GM18526 (cell line): ENCODE measurements around the gene SURF2.

Experiments
- POLR2A ChIP-seq: IDR thresholded peaks from 3 replicates; pipeline ENCODE4 v1.6.1; 2011; ENCODE audit not compliant: insufficient read length; ENCODE audit errors: extremely low read depth

SURF2 gene

DNA sequence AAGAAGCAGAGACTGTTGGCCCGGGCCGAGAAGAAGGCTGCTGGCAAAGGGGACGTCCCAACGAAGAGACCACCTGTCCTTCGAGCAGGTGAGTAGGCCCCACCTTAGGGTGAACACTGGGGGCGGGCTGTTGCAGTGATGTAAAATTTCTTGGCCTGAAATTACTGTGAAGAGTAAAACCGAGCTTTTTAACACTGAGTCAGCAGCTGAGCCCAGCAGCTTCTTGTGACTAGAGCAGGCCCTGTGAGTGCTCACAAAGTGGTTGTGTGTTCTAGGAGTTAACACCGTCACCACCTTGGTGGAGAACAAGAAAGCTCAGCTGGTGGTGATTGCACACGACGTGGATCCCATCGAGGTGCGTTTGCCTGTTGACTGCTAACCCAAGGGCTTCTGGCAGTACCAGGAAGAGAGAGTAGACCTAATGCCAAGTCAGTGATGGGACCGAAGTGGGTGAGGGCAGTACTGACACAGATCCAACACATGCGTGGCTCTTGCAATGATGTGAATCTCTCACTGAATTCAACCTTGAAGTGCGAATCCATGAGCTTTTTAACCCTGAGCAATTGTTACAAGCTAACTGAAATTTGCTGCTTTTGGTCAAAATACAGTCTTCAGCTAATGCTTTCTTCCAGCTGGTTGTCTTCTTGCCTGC is 6.3 kb upstream of the SURF2 start:
- TF ChIP-seq POLR2A = no peak

GRCh38 chr9:133351526-133351907 is 4.8 kb upstream of the SURF2 start:
- TF ChIP-seq POLR2A = no peak

- peak; percentile 36 for TF ChIP-seq POLR2A
Observed at GRCh38 chr9:133351908-133352634, 4.3 kb upstream of the SURF2 start.

DNA sequence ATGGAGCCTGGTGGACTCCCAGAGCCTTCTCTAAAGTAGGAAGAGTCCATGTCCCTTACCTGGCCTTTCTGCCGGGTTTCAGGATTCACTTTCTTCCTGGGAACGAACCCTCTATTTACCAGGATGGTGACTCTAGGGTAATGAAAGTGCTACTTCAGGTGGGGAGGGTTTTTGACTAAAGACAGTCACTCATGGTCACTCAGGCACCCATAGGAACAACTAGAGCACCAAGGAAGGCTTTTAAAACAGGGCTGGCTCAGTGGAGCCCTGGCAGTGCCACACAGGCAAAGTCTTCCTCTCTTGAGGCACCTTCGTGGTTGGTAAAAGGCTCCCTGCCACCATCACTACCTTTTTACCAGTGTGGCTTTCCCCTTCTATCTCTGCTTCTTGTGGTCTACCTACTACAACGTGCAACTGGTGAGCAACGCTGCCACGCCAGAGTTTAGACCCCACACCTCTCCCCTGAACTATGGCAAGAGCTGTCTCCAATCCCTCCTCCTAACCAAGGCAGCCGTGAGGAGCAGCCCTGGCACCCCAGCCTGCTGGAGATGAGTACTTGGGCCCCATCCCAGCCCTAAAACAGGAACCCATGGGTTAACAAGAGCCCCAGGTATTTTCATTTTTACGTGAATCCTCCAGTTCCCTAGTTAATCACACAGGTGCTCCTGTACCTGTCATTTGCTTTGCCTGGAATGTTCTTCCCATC is 3.6 kb upstream of the SURF2 start:
- TF ChIP-seq POLR2A = peak; percentile 25

DNA sequence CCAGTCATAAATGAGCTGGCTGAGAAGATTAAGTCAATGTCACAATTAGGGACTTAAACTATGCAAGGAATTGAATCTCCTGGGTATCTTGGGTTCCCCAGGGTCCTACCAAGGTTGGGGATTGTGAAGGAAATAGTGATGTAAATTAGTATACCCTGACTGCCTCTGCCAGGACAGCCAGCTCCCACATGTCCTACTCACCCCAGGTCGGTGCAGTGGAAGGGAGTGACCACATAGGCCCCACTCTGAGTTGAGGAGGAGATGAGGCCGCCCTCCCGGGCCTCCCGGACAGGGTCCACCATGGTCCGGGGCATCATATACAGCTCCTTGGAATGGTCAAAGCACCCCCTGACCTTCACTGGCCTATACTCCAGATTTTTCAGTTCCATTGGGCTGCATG is 2.8 kb upstream of the SURF2 start:
- TF ChIP-seq POLR2A = no peak

DNA sequence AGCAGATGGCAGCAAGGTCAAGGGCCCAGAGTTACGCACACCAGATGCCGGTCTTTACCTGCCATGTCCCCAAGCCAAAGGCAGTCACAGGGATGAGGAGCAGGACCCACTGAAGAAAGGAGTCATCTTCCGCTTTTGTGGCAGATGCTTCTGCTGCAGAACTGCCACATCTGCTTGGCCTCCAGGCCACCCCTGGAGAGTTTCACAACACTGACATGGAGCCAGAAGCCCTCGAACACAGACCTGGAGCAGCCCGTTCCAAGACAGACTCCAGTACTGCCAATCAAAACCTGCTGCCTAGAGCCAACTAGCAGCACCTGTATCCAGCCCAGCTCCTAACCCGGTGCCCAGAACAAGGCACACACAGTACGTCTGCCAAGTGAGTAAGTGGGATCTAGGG is 1.6 kb upstream of the SURF2 start:
- TF ChIP-seq POLR2A = no peak

DNA sequence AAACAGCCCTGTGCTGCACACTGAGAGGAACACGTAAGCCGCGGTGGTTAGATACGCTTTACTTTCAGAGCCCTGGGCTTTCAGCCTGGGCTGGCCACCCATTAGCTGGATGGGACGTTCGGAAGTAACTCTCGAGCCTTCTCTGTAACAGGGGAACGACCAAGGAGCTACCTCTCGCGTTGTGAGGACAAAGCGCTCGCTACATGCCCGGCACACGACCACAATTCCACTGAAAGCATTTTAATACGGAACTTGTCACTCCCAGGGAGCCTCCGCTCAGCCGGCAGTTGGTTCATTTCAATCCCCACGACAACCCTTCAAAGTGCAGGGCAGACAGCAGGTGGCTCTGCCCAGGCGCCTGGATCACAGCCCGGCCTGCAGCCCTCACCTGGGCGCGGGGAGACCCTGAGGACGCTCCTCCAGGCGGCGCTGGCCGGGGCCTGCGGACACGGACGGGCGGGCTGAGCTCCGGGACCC is 431 bp upstream of the SURF2 start:
- no peak for TF ChIP-seq POLR2A

DNA sequence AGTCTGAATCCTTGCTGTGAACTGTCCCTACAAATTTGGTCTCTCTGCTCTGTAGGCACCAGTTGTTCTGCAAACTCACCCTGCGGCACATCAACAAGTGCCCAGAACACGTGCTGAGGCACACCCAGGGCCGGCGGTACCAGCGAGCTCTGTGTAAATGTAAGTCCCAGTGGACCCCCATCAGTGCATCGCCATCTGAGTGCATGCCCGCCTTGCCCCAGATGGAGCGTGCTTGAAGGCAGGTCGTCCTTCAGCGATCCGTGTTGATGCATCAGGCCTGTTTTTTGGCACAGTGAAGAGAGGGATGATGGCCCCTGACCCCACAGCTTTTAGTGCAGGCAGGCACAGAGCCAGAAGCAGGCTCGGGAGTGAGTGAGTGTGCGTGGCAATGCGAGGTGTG is 1.3 kb downstream of the SURF2 start:
- TF ChIP-seq POLR2A = no peak

DNA sequence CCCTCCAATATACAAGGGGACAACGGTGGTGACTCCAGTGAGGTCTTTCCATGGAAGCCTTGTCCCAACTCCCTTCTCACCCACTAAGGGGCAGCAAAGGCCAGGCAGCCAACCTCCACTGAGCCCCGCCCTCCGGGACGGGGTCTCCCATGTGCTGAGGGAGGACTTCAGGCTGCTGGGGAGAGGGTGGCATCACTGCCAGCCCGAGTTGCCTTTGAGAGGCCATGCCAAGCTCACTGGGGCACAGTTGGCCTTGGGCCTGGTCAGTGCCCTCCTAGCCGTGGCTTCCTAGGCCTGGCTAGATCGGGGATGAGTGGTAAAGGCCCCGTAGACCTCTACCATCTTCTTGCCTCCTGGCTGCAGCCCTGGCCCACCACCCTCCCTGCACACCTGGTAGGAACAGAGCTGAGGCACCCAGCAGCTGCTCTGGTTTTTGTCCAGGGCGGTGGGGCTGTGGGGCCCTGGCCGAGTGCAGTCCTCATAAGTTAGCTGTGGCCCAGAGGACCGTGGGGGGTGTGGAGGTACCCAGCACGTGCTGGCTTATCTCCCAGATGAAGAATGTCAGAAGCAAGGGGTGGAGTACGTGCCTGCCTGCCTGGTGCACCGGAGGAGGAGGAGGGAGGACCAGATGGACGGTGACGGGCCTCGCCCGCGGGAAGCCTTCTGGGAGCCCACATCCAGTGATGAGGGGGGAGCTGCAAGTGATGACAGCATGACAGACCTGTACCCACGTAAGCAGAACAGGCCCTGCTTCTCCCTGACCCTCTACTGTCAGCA is 3.2 kb downstream of the SURF2 start:
- TF ChIP-seq POLR2A = no peak

DNA sequence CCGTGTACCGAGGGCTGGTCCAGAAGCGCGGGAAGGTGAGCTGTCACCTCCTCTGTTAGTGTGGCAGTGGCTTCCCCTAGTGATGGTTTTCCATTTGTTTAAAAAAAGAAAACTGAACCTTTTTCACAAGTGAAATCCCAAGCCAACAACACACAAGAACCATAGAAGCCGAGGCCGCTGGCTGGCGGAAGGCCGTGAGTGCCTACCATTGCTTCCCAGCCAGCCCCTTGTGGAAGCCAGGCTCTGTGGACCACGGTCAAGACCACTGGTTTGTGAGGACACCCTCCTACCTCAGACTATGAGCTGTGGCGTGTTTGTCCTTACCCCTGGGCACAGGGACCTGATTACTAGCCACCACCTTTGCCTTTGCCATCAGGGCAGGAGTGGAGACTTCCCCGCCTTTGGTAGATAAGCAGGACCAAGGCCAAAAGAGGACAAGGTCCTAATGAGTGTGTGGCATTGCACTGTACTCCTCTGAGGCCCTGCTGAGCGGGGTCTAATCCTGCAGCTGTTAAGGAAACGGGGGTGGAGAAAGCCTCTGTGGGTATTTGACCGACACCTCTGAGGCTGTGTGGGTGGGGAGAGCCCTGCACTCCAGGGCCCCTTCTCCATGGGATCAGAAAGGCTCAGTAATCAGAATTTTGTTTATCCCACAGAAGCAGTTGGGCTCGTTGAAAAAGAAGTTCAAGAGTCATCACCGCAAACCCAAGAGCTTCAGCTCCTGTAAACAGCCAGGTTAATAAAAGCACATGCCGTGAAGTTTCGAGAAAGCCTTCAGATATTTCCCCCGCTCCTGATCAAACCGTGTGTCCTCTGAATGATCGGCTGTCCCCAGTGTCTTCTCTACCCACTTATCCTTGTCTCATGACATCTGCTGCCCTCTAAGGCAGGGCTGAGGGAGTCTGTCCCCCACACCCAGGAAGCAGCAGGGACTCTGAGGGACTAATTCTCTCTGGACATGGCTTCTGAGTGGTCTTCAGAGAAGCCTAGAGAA is 4.3 kb downstream of the SURF2 start:
- no peak for TF ChIP-seq POLR2A

- TF ChIP-seq POLR2A = no peak
Observed at GRCh38 chr9:133361507-133362092, 5.2 kb downstream of the SURF2 start.

DNA sequence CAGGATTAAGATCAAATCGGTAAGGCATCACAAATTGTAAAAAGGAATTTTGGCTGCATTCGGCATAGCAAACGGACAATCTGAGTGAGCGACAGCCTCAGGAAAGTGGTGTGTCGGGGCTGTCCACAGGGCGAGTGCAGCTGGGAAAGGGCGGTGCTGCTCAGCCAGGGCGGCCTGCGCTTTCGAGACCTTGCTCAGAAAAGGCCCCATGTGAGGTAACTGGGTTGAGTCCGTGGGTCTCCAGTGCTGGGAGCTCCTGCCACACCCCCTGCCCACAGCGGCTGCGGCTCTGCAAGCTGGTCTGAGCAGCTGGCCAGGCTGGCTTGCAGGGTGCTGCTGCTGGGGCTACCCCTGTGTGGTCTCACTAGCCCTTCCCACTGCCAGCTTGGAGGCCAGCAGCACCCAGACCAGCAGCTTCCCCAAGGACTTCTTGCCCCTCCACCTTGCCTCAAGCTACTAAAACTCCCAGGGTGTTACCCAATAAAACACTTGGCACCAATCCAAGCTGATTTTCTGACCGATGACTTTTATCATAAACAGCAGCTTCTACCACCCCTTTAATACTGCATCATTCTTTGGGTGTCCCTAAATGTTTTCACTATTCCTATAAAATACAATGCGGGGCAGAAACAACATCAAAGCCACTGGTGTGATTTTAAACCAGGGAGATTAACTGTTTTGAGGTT is 6.2 kb downstream of the SURF2 start:
- no peak for TF ChIP-seq POLR2A

DNA sequence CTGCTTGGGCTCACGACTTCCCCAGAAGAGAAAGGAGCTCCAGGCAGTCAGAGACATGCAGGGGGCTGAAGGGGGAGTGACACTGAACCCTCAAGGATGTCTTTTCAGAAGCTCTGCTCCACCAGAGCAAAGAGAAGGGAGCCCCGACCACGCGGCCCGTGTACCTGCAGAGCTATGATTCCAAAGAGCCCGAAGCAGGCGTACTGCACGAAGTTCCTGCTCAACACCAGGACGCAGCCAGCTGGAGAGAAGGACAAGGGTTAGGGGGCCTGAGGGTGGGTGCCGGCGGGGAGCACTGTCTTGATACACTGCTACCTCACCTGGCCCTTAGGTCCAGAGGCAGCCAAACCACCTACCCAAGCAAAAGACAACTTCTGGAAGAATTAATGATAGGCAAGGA is 10.1 kb downstream of the SURF2 start:
- no peak for TF ChIP-seq POLR2A
